Colonic mucosa (tissue), 4 donors: Measurements from ENCODE around the gene MX2. TPM values are rescaled to one million over a fixed set of nuclear protein-coding genes. Genes with fewer than 3 reads are reported as not detected.

Experiments used
- DNase-seq: peaks from one replicate; pipeline ENCODE4 v3.0.0-alpha.2; 2020
- H3K27ac ChIP-seq: fragments of 200-600 bp; one replicate; pipeline ENCODE4 v1.8.0; 2021
- H3K27me3 ChIP-seq: fragments of 200-600 bp; one replicate; pipeline ENCODE4 v1.8.0; 2021
- H3K36me3 ChIP-seq: fragments of 200-600 bp; one replicate; pipeline ENCODE4 v1.8.0; 2021
- H3K4me1 ChIP-seq: fragments of 200-600 bp; one replicate; pipeline ENCODE4 v1.8.0; 2021; ENCODE audit warnings: mild to moderate bottlenecking
- H3K4me3 ChIP-seq: fragments of 200-600 bp; one replicate; pipeline ENCODE4 v1.8.0; 2021
- H3K9ac ChIP-seq, 2 donors: one replicate each; pipeline ENCODE4 v1.7.0; 2013; ENCODE audit warnings: control low read depth in 2 of 2, low read depth in 2 of 2, low read length in 2 of 2
- H3K9me3 ChIP-seq: fragments of 200-600 bp; one replicate; pipeline ENCODE4 v1.8.0; 2021
- CTCF ChIP-seq: fragments of 200-600 bp; IDR thresholded peaks from one replicate; pipeline ENCODE4 v1.8.0; 2022; ENCODE audit warnings: antibody characterized with exemption, mild to moderate bottlenecking
- intact Hi-C: fragments of 100-400 bp; cut with DNase I; formaldehyde crosslinking; loops from one replicate; pipeline ENCODE4 v1.14.1; 2022
- total RNA-seq, 2 donors: library from RNA; stranded (reverse); fragmentation: NEBNext Ultra II Directional in 1 of 2; extraction: Animal tissue kit (Norgen Biotek cat#: 25700) in 1 of 2; gene quantifications; one replicate each; pipeline ENCODE4 v1.2.1, GENCODE V29; 2021
- donor health status: healthy.
- donor health status: DM: no; HTN: no; CAD: no.
- donor health status: DM: no; HTN: no; CAD: no.

The MX2 gene
- total RNA-seq, 2 donors from 2014 or later, result 2.0 to 2.5 TPM

GRCh38 chr21:41405321-41405720 lies 43.5 kb downstream of the MX2 start:
- H3K4me1 ChIP-seq, result no peaks in the 10 kb centered on the region
- no peak overlapping the region for H3K4me3 ChIP-seq
- no peaks in the 10 kb centered on the region for H3K27me3 ChIP-seq
- DNase-seq, result no peak
- no peaks in the 10 kb centered on the region for H3K9me3 ChIP-seq
- no peaks in the 10 kb centered on the region for H3K36me3 ChIP-seq
- no peak overlapping the region for H3K27ac ChIP-seq
- intact Hi-C loops, result no loop called here
- H3K9ac ChIP-seq, result no peak overlapping the region
- no peak for TF ChIP-seq CTCF

- DNase-seq, result no peak
- no peaks in the 10 kb centered on the region for H3K27me3 ChIP-seq
- intact Hi-C loops, result no loop called here
- no peak overlapping the region for H3K27ac ChIP-seq
- H3K4me1 ChIP-seq, result no peaks in the 10 kb centered on the region
- H3K9ac ChIP-seq, result no peak overlapping the region
- no peaks in the 10 kb centered on the region for H3K9me3 ChIP-seq
- H3K4me3 ChIP-seq, result no peak overlapping the region
- TF ChIP-seq CTCF, result no peak
- H3K36me3 ChIP-seq, result no peaks in the 10 kb centered on the region
These were observed 44.5 kb downstream of the MX2 start for GRCh38 chr21:41406340-41406739.

- Histone ChIP-seq H3K36me3 (no peaks in the 10 kb centered on the region), H3K27me3 (no peaks in the 10 kb centered on the region), H3K9me3 (no peaks in the 10 kb centered on the region), H3K9ac (no peak overlapping the region), H3K4me3 (no peak overlapping the region), H3K4me1 (no peaks in the 10 kb centered on the region), H3K27ac (no peak overlapping the region)
- intact Hi-C loops, result no loop called here
- no peak for TF ChIP-seq CTCF
- no peak for DNase-seq
These were observed 46.0 kb downstream of the MX2 start for GRCh38 chr21:41407541-41408460.

GRCh38 chr21:41410361-41410760 lies 48.5 kb downstream of the MX2 start:
- H3K27me3 ChIP-seq, result no peaks in the 10 kb centered on the region
- intact Hi-C loops, result no loop called here
- DNase-seq, result no peak

GRCh38 chr21:41410767-41411448 lies 49.1 kb downstream of the MX2 start:
- Histone ChIP-seq H3K27ac (no peak overlapping the region), H3K27me3 (no peaks in the 10 kb centered on the region), H3K4me1 (no peaks in the 10 kb centered on the region), H3K9ac (no peak overlapping the region), H3K36me3 (no peaks in the 10 kb centered on the region), H3K4me3 (no peak overlapping the region), H3K9me3 (no peaks in the 10 kb centered on the region)
- no peak for TF ChIP-seq CTCF
- no peak for DNase-seq
- intact Hi-C loops, result no loop called here

More at GRCh38 chr21:41410361-41410760, 48.5 kb downstream of the MX2 start:
- no peaks in the 10 kb centered on the region for H3K9me3 ChIP-seq
- no peak overlapping the region for H3K9ac ChIP-seq
- no peaks in the 10 kb centered on the region for H3K36me3 ChIP-seq
- no peak for TF ChIP-seq CTCF
- no peak overlapping the region for H3K4me3 ChIP-seq
- no peaks in the 10 kb centered on the region for H3K4me1 ChIP-seq
- no peak overlapping the region for H3K27ac ChIP-seq
